Epithelial cell of proximal tubule (primary cell): Measurements from ENCODE around the gene FMN2. TPM values are rescaled to one million over a fixed set of nuclear protein-coding genes. Genes with fewer than 3 reads are reported as not detected.

ENCODE experiments used
- DNase-seq: peaks from one replicate; pipeline ENCODE4 v3.0.0-alpha.2; 2011; ENCODE audit warnings: low read depth
- H3K4me3 ChIP-seq: 2 replicates; pipeline ENCODE4 v1.5.1; 2011; ENCODE audit warnings: low read depth, mild to moderate bottlenecking, low read length
- total RNA-seq: library from RNA; depleted of rRNA; stranded (reverse); fragments of >200 nt; gene quantifications from 2 replicates; pipeline ENCODE4 v1.2.3, GENCODE V29; 2015
- TF ChIP-seq, protein P1 (sequence below): conservative IDR thresholded peaks from 2 replicates; pipeline ENCODE4 v1.5.1; 2012; ENCODE audit warnings: low read depth, mild to moderate bottlenecking, low read length

FMN2 gene
- total RNA-seq, 1 donor from 2014 or later = 0.86 TPM

- H3K4me3 ChIP-seq = no peak overlapping the region
- TF ChIP-seq, protein P1, sequence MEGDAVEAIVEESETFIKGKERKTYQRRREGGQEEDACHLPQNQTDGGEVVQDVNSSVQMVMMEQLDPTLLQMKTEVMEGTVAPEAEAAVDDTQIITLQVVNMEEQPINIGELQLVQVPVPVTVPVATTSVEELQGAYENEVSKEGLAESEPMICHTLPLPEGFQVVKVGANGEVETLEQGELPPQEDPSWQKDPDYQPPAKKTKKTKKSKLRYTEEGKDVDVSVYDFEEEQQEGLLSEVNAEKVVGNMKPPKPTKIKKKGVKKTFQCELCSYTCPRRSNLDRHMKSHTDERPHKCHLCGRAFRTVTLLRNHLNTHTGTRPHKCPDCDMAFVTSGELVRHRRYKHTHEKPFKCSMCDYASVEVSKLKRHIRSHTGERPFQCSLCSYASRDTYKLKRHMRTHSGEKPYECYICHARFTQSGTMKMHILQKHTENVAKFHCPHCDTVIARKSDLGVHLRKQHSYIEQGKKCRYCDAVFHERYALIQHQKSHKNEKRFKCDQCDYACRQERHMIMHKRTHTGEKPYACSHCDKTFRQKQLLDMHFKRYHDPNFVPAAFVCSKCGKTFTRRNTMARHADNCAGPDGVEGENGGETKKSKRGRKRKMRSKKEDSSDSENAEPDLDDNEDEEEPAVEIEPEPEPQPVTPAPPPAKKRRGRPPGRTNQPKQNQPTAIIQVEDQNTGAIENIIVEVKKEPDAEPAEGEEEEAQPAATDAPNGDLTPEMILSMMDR = no peak
- DNase-seq = no peak
Measured at GRCh38 chr1:240282061-240282830, 190.6 kb downstream of the FMN2 start.

GRCh38 chr1:240284656-240285414 lies 193.2 kb downstream of the FMN2 start:
- H3K4me3 ChIP-seq = no peak overlapping the region
- TF ChIP-seq, protein P1 = no peak
- no peak for DNase-seq

DNA sequence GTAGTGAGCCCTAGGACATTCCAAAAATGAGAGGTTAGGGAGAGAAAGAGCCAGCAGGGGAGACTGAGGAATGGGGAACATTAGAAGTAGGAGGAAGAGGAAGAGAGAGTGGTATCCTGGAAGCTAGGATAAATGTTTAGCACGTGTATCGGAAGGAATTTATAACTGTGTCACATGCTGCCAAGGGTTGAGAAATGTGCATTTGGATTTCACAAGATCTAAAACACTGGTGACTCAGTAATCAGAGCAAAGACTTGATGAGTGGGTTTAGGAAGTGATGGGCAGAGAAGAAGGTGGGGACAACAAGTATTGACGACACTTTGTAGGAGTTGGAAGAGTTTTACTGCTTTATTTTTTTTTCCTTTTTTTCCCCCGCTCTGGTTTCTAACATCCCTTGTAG lies 193.9 kb downstream of the FMN2 start:
- no peak for DNase-seq
- H3K4me3 ChIP-seq = no peak overlapping the region
- TF ChIP-seq, protein P1 = no peak

GRCh38 chr1:240287722-240288121 lies 196.0 kb downstream of the FMN2 start:
- TF ChIP-seq, protein P1 = no peak
- H3K4me3 ChIP-seq = no peak overlapping the region
- DNase-seq = no peak

DNA sequence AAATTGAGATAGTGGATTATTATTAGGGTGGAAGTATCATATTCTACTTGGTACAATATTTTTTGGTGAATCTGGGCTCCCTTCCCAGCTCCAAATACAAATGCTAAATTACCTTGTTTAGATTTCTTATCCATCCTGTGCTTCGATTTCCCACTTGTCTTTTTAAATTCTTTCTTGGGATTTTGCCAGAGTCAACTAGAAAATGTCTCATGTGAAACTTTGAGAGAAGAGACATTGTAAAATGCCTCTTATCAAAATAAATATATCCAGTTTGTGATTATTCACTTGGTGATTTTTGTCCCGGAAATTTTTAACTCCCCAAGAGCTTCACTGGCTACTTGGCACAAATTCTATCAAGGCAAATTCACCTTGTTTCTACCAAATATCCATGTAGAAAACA lies 202.0 kb downstream of the FMN2 start:
- H3K4me3 ChIP-seq = no peak overlapping the region
- TF ChIP-seq, protein P1 = no peak
- DNase-seq = no peak

DNA sequence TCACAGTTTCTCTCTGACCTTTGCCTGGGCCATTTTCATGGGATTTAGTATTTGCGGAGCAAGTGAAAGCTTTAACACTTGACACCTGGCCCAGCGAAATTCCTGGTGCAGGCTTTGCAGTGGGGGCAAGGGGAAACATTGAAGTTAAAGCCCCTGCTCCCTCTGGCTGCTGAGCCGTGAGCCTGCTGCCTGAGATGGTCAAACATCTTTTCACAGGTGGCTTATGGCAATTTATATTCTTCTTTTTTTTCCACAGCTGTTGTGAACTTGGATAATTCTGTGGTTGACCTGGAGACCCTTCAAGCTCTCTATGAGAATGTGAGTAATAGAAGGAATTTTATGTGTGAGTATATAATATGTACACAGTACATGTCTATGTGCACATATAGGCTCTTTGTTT lies 202.9 kb downstream of the FMN2 start:
- DNase-seq = no peak
- TF ChIP-seq, protein P1 = no peak
- no peak overlapping the region for H3K4me3 ChIP-seq

GRCh38 chr1:240295811-240296210 lies 204.1 kb downstream of the FMN2 start:
- H3K4me3 ChIP-seq = no peak overlapping the region
- TF ChIP-seq, protein P1 = no peak
- no peak for DNase-seq
